ENCODE results near the gene DRD3.

DRD3 gene

GRCh38 chr3:114179575-114179974 is 723 bp upstream of the DRD3 start:
- peak; percentile 35 for DNase-seq (ENCODE audit: low spot score)

GRCh38 chr3:114176890-114177289 is 2.0 kb downstream of the DRD3 start:
- no peak for DNase-seq (ENCODE audit: low spot score)

- DNase-seq (ENCODE audit: low spot score): no peak
Observed at GRCh38 chr3:114176487-114176886, 2.4 kb downstream of the DRD3 start.

- no peak for DNase-seq (ENCODE audit: low spot score)
Observed at GRCh38 chr3:114175204-114175987, 3.5 kb downstream of the DRD3 start.

GRCh38 chr3:114171677-114172076 is 7.2 kb downstream of the DRD3 start:
- no peak for DNase-seq (ENCODE audit: low spot score)

- DNase-seq (ENCODE audit: low spot score): no peak
Observed at GRCh38 chr3:114168150-114168549, 10.7 kb downstream of the DRD3 start.

- no peak for DNase-seq (ENCODE audit: low spot score)
Observed at GRCh38 chr3:114157321-114157720, 21.5 kb downstream of the DRD3 start.

- DNase-seq (ENCODE audit: low spot score): no peak
Observed at GRCh38 chr3:114155370-114155821, 23.5 kb downstream of the DRD3 start.

DNA sequence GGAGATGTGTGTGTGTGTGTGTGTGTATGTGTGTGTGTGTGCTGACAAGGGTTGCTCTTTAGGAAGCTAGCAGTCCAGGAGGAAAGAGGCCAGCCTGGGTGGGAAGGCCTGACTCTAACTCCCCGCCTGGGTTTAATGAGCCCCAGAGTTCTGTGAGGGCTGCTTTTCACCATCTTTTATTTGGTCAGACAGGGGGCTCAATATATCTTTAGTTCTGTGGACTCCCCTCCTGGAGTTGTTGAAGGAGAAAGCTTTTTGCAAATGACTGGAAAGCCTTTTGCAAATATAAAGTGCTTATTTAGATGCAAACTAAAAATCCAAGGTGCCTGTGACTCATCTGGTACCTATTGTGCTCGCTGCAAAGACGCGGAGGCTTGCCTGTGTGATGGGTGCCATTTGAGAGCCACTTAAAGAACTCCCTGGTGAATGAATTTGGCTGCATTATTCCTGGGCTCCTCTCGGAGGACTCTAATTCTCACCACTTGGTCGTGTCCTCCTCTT is 24.5 kb downstream of the DRD3 start:
- DNase-seq (ENCODE audit: low spot score): no peak

DNA sequence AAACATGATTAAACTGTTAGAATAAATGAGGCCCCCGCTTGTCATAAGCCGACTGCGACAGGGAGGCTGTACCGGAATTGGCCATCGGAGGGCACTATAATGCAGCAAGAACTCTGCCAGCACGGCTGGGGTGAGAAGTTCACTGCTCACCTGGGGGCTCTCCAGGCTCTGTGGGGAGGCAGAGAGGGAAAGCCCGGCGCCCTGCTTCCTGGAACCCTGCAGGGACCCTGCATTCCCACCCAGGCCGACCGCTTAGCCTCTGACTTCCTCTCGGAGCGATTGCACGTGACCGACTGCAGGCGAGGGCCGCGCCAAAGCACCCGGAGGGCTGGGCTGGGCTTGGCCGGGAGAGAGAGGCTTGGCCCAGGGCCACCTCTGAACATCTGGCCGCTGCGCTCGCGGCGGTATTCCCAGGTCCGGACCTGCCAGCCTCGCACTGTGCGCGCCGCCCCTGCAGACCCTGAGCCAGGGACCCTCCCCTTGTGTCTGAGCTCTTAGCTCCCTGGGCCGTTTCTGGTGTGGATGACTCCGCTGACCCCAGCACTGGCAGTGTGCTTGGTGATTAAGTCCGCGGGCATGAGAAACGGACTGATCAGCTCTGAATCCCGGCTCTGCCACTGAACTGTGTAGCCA is 26.2 kb downstream of the DRD3 start:
- peak; percentile 87 for DNase-seq (ENCODE audit: low spot score)

DNA sequence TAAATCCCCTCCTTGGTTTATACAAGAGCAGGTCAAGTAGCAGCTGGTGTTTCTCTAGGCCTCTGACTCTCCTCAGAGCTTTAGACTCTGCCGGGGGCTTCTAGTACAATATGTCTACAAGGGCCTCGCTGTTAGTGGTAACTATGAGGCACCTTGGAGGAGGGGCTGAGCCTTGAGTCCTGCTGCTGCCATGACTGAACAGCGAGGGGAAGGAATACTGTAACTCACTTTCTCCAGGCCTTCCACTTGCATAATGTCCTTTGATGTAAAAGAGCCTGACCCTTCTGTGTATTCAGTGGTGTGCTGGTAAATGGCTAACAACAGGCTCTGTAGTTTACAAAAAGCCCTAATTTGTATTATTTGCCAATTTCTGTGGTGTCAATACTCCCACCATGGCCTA is 27.8 kb downstream of the DRD3 start:
- no peak for DNase-seq (ENCODE audit: low spot score)

DNA sequence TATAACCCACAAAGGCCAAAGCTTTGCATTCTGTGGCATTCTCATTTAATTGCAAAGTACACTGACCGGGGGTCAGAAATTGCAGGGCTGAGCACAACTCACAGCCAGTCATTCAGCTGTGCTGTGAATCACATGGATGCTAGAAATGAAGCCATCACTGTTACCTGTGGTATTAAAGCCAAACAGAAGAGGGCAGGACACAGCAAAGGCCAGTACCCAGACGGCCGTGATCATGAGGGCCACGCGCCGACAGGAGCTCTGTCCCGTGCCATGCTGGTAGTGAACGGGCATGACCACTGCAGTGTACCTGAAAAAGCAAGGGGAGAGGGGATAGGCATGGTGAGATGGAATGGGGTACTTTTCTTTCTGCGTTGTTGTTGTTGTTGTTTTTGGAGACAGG is 31.6 kb downstream of the DRD3 start:
- no peak for DNase-seq (ENCODE audit: low spot score)

GRCh38 chr3:114144909-114145688 is 33.8 kb downstream of the DRD3 start:
- peak; percentile 48 for DNase-seq (ENCODE audit: low spot score)

GRCh38 chr3:114143817-114144216 is 35.0 kb downstream of the DRD3 start:
- no peak for DNase-seq (ENCODE audit: low spot score)

GRCh38 chr3:114139836-114140235 is 39.0 kb downstream of the DRD3 start:
- DNase-seq (ENCODE audit: low spot score): no peak

GRCh38 chr3:114133947-114134346 is 44.9 kb downstream of the DRD3 start:
- DNase-seq (ENCODE audit: low spot score): no peak

DNA sequence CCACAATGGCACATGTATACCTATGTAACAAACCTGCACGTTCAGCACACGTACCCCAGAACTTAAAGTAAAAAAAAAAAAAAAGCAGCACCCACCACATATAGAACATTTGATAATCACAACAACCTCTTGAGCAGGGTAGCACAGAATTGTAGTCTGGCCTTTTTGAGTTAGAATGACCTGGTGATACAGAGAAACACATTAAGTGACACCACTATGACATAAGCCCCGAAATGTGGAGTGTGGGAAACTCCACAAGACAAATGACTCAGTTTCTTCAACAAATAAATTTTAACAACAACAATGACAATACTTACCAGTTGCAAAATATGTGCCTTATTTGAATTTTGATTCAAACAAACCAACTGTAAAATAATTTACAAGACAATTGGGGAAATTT is 46.4 kb downstream of the DRD3 start:
- no peak for DNase-seq (ENCODE audit: low spot score)

- no peak for DNase-seq (ENCODE audit: low spot score)
Observed at GRCh38 chr3:114128826-114129225, 50.0 kb downstream of the DRD3 start.

DNA sequence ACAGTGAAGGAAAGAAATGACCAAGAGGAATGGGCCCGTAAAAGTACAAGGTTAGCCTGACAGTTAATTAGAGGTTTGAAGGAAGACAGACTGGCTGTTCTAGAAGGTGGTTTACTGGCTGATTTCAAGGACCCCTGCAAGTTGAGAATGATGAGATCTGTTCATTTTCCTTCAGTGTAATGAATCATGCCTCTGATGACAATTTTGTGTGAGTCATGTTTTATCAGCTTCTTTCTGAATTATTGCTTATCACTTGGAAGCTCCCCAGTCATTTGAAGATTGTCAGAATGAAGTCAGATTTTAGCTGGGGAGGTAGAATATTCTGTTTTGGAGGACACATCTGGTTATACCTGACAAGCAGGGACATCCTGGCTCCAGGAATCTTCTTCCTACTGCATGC is 50.6 kb downstream of the DRD3 start:
- no peak for DNase-seq (ENCODE audit: low spot score)

GRCh38 chr3:114127517-114127916 is 51.3 kb downstream of the DRD3 start:
- no peak for DNase-seq (ENCODE audit: low spot score)

DNA sequence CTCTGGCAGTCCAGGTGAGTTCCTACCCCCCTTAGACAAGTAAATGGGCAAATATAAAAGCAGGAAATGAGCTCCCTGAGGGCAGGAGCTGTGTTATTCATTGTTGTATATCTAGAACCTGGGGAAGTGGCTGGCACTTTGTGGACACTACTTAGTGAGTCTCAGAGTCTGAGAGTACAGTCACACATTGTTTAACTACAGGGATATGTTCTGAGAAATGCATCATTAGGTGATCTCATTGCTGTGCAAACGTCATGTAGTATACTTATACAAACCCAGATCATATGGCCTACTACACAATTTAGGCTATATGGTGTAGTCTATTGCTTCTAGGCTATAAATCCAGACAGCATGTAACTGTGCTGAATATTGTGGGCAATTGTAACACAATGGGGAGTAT is 52.4 kb downstream of the DRD3 start:
- no peak for DNase-seq (ENCODE audit: low spot score)

- DNase-seq (ENCODE audit: low spot score): peak; percentile 54
Observed at GRCh38 chr3:114122027-114122709, 56.7 kb downstream of the DRD3 start.

Measured in kidney tubule cell (primary cell).